HepG2 (cell line): Measurements from ENCODE around the gene SUSD4. TPM values are rescaled to one million over a fixed set of nuclear protein-coding genes. Genes with fewer than 3 reads are reported as not detected.

Experiments
- ATAC-seq: fragments of 200-7000 bp; cut with Tn5 transposase; 3 replicates; pipeline ENCODE4 v1.9.1; 2020; ENCODE audit warnings: mild to moderate bottlenecking, moderate library complexity
- BruUV-seq: library from RNA; stranded (reverse); fragments of 400-500 nt; replicated peaks from 2 replicates; lab custom pipeline; 2021; lab: Mats Ljungman, UMichigan
- CTCF ChIA-PET: fragments of 300-600 bp; formaldehyde crosslinking; extraction: SDS; loops from one replicate; lab custom pipeline; 2021; ENCODE audit warnings: low total read pairs, inconsistent platforms, low intra/inter-chr PET ratio; lab: Yijun Ruan, JAX
- POLR2A ChIA-PET: fragments of 350-600 bp; sonication (Branson Sonifier 250); formaldehyde crosslinking; loops from one replicate; lab custom pipeline; 2020; ENCODE audit warnings: antibody characterized with exemption, inconsistent platforms; lab: Yijun Ruan, JAX
- DNase-seq: peaks from one replicate; pipeline ENCODE4 v3.0.0-alpha.2; 2015; ENCODE audit warnings: low spot score
- FAIRE-seq: peaks from 3 replicates; lab custom pipeline; 2011; peaks lifted over from hg19 to GRCh38; lab: Jason Lieb, UNC
- H2AFZ ChIP-seq: one replicate; pipeline ENCODE4 v1.6.1; 2011; ENCODE audit warnings: low read length, inconsistent platforms
- H3K27ac ChIP-seq: fragments of 300-600 bp; 3 replicates; pipeline ENCODE4 v1.8.0; 2011; ENCODE audit warnings: mixed run types, mild to moderate bottlenecking, mixed read lengths, low read length, inconsistent platforms; ENCODE audit not compliant: insufficient read depth; ENCODE audit errors: extremely low read length
- H3K27me3 ChIP-seq, 2 experiments: fragments of 200-600 bp in 1 of 2; 2 replicates in 1 of 2; 3 replicates in 1 of 2; pipeline versions ENCODE4 v1.6.0 to v1.8.0; 2011; ENCODE audit warnings: low read length in 2 of 2, mild to moderate bottlenecking in 2 of 2, moderate library complexity in 2 of 2, inconsistent platforms in 1 of 2; ENCODE audit not compliant: insufficient read depth in 2 of 2, control insufficient read depth in 1 of 2
- H3K36me3 ChIP-seq, 2 experiments: fragments of 200-600 bp in 1 of 2; replicated peaks in 1 of 2; 2 replicates in 1 of 2; 3 replicates in 1 of 2; pipeline versions ENCODE4 v1.5.1 to v1.8.0; 2011; ENCODE audit warnings: low read length in 2 of 2, inconsistent platforms in 1 of 2; ENCODE audit not compliant: insufficient read depth in 2 of 2, control insufficient read depth in 1 of 2
- H3K4me1 ChIP-seq: 2 replicates; pipeline ENCODE4 v1.5.1; 2012; ENCODE audit warnings: low read length, inconsistent platforms; ENCODE audit not compliant: insufficient read depth
- H3K4me2 ChIP-seq: 2 replicates; pipeline ENCODE4 v1.6.0; 2011; ENCODE audit warnings: low read depth, low read length, inconsistent platforms
- H3K4me3 ChIP-seq, 3 experiments: fragments of 200-600 bp in 1 of 3; sonication (generic), shearing (Covaris generic) in 1 of 3; replicated peaks in 1 of 3; 2 replicates each; pipeline ENCODE4 v1.5.1; 2011 to 2016; ENCODE audit warnings: low read length in 3 of 3, inconsistent platforms in 2 of 3, low read depth in 2 of 3, mild to moderate bottlenecking in 2 of 3, control low read depth in 1 of 3, mixed read lengths in 1 of 3; ENCODE audit not compliant: insufficient read depth in 1 of 3
- H3K79me2 ChIP-seq: one replicate; pipeline ENCODE4 v1.6.1; 2011; ENCODE audit warnings: low read length, inconsistent platforms; ENCODE audit not compliant: insufficient read depth
- H3K9ac ChIP-seq: 2 replicates; pipeline ENCODE4 v1.6.0; 2011; ENCODE audit warnings: mild to moderate bottlenecking, low read depth, low read length, inconsistent platforms; ENCODE audit not compliant: insufficient read depth
- H3K9me3 ChIP-seq: 2 replicates; pipeline ENCODE4 v1.5.1; 2012; ENCODE audit warnings: mild to moderate bottlenecking, low read length
- H4K20me1 ChIP-seq: 2 replicates; pipeline ENCODE4 v1.6.0; 2011; ENCODE audit warnings: inconsistent platforms, mild to moderate bottlenecking, low read length, moderate library complexity; ENCODE audit not compliant: insufficient read depth
- CBX5 ChIP-seq: sonication (generic); formaldehyde crosslinking; IDR thresholded peaks from 2 replicates; pipeline ENCODE4 v1.4.0; 2020; ENCODE audit warnings: missing genetic modification reagents, borderline replicate concordance
- FOXA1 ChIP-seq, 2 experiments: fragments of 450-650 bp in 1 of 2; sonication (generic) in 1 of 2; formaldehyde crosslinking in 1 of 2; IDR thresholded peaks; 2 replicates each; pipeline versions ENCODE4 v1.4.0 to v1.6.1; 2016 to 2020; ENCODE audit warnings: missing genetic modification reagents in 1 of 2
- NFIC ChIP-seq: IDR thresholded peaks from 2 replicates; pipeline ENCODE4 v1.6.1; 2012; ENCODE audit warnings: mild to moderate bottlenecking, low read length, inconsistent platforms
- THYN1 ChIP-seq: sonication (generic); formaldehyde crosslinking; IDR thresholded peaks from 2 replicates; pipeline ENCODE4 v1.8.1; 2023; ENCODE audit warnings: low read depth, mild to moderate bottlenecking, moderate library complexity, missing genetic modification reagents, borderline replicate concordance
- ZBTB7A ChIP-seq: sonication (generic); formaldehyde crosslinking; IDR thresholded peaks from 2 replicates; pipeline ENCODE4 v1.8.0; 2022; ENCODE audit warnings: mild to moderate bottlenecking, missing genetic modification reagents
- ZKSCAN8 ChIP-seq: IDR thresholded peaks from 2 replicates; pipeline ENCODE4 v1.6.1; 2016; ENCODE audit warnings: borderline replicate concordance, missing genetic modification reagents, missing compliant biosample characterization
- ZMAT3 ChIP-seq: sonication (generic); formaldehyde crosslinking; conservative IDR thresholded peaks from 2 replicates; pipeline ENCODE4 v1.7.0; 2021; ENCODE audit warnings: missing genetic modification reagents
- ZNF44 ChIP-seq: sonication (generic); formaldehyde crosslinking; IDR thresholded peaks from 2 replicates; pipeline ENCODE4 v1.5.1; 2020; ENCODE audit warnings: mild to moderate bottlenecking, missing genetic modification reagents
- ZNF605 ChIP-seq: sonication (generic); formaldehyde crosslinking; IDR thresholded peaks from 2 replicates; pipeline ENCODE4 v1.8.0; 2022; ENCODE audit warnings: mild to moderate bottlenecking, missing genetic modification reagents
- ZNF713 ChIP-seq: sonication (generic); formaldehyde crosslinking; IDR thresholded peaks from 2 replicates; pipeline ENCODE4 v1.4.0; 2020; ENCODE audit warnings: mild to moderate bottlenecking, missing genetic modification reagents
- WGBS: methylation state at CpG from one replicate; pipeline ENCODE4 v1.1.6; 2017; ENCODE audit warnings: low lambda C conversion rate; 5-methylcytosine and 5-hydroxymethylcytosine counted together
- in situ Hi-C: cut with HindIII; loops from 2 replicates; pipeline ENCODE4 v1.10.0; 2017; ENCODE audit warnings: low pct_unique_long_range_greater_than_20kb; ENCODE audit not compliant: extremely low pct_ligation_motif_present
- intact Hi-C: fragments of 100-400 bp; cut with micrococcal nuclease; formaldehyde crosslinking; loops from one replicate; pipeline ENCODE4 v1.10.0; 2022; ENCODE audit not compliant: unreplicated experiment
- polyA plus RNA-seq, 8 experiments: library from polyadenylated mRNA; depleted of rRNA in 3 of 8; stranded (reverse) in 7 of 8; unstranded in 1 of 8; fragments of >200 nt; fragmentation: Illumina TruSeq in 4 of 8; extraction: Trizol in 4 of 8; gene quantifications; 2 replicates each; pipeline versions ENCODE4 v1.2.1 to v1.2.3, GENCODE V29; 2011 to 2016; ENCODE audit warnings: low read depth in 4 of 8, missing spikeins in 1 of 8, mixed read lengths in 1 of 8; ENCODE audit not compliant: insufficient read depth in 1 of 8
- total RNA-seq, 5 experiments: library from RNA; depleted of rRNA; stranded (reverse); fragments of >200 nt; fragmentation: Illumina TruSeq; extraction: Trizol; gene quantifications; 2 replicates each; pipeline ENCODE4 v1.2.3, GENCODE V29; 2016; ENCODE audit warnings: low read depth in 1 of 5
- TF ChIP-seq, protein P1 (sequence below): IDR thresholded peaks from 2 replicates; pipeline ENCODE4 v1.6.1; 2012; ENCODE audit warnings: inconsistent platforms
- TF ChIP-seq, protein P2 (sequence below): sonication (generic); formaldehyde crosslinking; IDR thresholded peaks from 2 replicates; pipeline ENCODE4 v1.5.1; 2020; ENCODE audit warnings: missing genetic modification reagents, mild to moderate bottlenecking, borderline replicate concordance
- TF ChIP-seq, protein P3 (sequence below): sonication (generic); formaldehyde crosslinking; IDR thresholded peaks from 2 replicates; pipeline ENCODE4 v1.8.0; 2022; ENCODE audit warnings: low read depth, missing genetic modification reagents
- TF ChIP-seq, protein P4 (sequence below): sonication (generic); formaldehyde crosslinking; IDR thresholded peaks from 2 replicates; pipeline ENCODE4 v1.8.1; 2023; ENCODE audit warnings: mild to moderate bottlenecking, missing genetic modification reagents

Gene SUSD4
- total and polyA plus RNA-seq, 2 of the 13 experiments (the other 11 are each of a cell fraction or from before 2014, with no cell fraction given): not detected

DNA sequence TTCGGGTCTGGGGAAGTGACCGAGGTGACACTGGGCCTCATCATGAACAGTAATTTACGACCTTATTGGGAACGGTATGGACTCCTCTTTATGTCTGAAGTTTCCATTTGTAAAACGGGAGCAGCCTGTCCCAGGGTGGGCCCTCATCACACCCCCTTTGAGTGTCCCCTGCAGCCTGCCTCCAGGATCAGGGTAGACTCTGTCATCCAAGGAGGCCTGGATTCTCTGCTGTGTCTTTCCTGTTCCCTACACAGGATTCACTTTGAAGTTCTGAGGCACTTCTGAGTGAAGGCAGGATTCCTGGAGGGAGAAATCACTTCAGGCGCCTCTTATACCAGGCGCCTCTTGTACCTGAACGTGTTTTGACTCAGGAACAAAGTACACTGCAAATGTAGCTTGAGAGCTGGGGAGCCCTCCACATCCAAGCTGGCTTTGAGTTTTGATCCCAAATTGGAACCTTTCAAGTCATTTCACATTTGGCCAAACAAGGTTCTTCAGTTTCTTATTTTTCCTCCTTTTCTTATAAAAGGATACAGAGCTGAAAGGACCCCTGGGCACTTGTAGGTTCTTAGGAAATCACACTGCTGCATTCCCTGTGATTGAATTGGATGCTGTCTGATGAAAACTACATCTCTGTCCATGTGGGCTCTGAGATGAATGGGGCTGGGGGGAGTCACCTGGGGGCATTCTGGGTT is 106.0 kb downstream of the SUSD4 start (continued):
- TF ChIP-seq ZBTB7A (CRISPR knock-in tag) (no peak), CBX5 (CRISPR knock-in tag) (no peak), THYN1 (CRISPR knock-in tag) (no peak), ZMAT3 (no peak)
- TF ChIP-seq, protein P1, sequence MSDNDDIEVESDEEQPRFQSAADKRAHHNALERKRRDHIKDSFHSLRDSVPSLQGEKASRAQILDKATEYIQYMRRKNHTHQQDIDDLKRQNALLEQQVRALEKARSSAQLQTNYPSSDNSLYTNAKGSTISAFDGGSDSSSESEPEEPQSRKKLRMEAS: no peak
- TF ChIP-seq, all 625 proteins: peak for 0

DNA sequence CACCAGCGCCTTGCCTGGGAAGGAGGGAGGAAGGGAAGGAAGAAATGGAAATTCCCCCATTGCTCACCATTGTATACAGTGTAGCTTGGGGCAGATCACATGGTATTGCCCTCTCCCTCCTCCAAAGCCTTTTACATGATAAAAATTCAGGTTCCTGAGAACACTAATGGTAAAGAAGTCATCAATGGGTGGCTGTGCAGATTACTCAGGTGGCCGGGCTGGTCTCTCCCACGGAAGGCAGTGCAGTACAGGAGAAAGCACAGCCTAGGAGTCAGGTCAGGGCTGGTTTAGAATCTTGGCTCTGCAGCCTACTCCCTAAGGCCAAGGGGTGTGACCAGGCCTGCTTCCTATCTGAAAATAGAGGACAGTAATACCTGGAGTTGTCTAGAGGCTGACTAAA is 107.9 kb downstream of the SUSD4 start:
- ATAC-seq (no peak), FAIRE-seq (no peak), DNase-seq (no peak)
- H3K79me2 ChIP-seq: no peaks in the 10 kb centered on the region
- no peak overlapping the region for H3K4me3 ChIP-seq
- H3K9me3 ChIP-seq: no peaks in the 10 kb centered on the region
- ChIA-PET POLR2A (no interaction called here), CTCF (no interaction called here)
- no peaks in the 10 kb centered on the region for H3K4me1 ChIP-seq
- no peak overlapping the region for H2AFZ ChIP-seq
- WGBS: 6% methylated on average over 3 of the region's 3 CpGs
- no peaks in the 10 kb centered on the region for H4K20me1 ChIP-seq
- in situ Hi-C loops (no loop called here), intact Hi-C loops (loop anchor here (10.0 kb wide), 1 partner anchor 111 kb away; the partner anchor contains the start of gene TLR5)
- BruUV-seq: no TSS peak
- H3K27me3 ChIP-seq: peaks cover 0 to 26% of the 10 kb centered on the region in 2 experiments; a peak in 3 of 5 replicates
- no peak overlapping the region for H3K9ac ChIP-seq
- H3K4me2 ChIP-seq: no peak overlapping the region
- no peaks in the 10 kb centered on the region for H3K36me3 ChIP-seq
- H3K27ac ChIP-seq: no peak overlapping the region
- no peak for TF ChIP-seq ZNF713 (CRISPR knock-in tag)
- TF ChIP-seq ZNF605 (CRISPR knock-in tag): no peak
- TF ChIP-seq ZNF44 (CRISPR knock-in tag): no peak
- no peak for TF ChIP-seq NFIC
- TF ChIP-seq, protein P2, sequence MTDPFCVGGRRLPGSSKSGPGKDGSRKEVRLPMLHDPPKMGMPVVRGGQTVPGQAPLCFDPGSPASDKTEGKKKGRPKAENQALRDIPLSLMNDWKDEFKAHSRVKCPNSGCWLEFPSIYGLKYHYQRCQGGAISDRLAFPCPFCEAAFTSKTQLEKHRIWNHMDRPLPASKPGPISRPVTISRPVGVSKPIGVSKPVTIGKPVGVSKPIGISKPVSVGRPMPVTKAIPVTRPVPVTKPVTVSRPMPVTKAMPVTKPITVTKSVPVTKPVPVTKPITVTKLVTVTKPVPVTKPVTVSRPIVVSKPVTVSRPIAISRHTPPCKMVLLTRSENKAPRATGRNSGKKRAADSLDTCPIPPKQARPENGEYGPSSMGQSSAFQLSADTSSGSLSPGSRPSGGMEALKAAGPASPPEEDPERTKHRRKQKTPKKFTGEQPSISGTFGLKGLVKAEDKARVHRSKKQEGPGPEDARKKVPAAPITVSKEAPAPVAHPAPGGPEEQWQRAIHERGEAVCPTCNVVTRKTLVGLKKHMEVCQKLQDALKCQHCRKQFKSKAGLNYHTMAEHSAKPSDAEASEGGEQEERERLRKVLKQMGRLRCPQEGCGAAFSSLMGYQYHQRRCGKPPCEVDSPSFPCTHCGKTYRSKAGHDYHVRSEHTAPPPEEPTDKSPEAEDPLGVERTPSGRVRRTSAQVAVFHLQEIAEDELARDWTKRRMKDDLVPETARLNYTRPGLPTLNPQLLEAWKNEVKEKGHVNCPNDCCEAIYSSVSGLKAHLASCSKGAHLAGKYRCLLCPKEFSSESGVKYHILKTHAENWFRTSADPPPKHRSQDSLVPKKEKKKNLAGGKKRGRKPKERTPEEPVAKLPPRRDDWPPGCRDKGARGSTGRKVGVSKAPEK: no peak
- TF ChIP-seq, protein P3, sequence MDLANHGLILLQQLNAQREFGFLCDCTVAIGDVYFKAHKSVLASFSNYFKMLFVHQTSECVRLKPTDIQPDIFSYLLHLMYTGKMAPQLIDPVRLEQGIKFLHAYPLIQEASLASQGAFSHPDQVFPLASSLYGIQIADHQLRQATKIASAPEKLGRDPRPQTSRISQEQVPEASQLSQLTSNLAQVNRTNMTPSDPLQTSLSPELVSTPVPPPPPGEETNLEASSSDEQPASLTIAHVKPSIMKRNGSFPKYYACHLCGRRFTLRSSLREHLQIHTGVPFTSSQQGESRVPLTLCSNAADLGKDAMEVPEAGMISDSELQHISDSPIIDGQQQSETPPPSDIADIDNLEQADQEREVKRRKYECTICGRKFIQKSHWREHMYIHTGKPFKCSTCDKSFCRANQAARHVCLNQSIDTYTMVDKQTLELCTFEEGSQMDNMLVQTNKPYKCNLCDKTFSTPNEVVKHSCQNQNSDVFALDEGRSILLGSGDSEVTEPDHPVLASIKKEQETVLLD (CRISPR knock-in tag): no peak
- TF ChIP-seq FOXA1 (IDR thresholded peaks at IDR 0.05): no peak
- no peak for TF ChIP-seq FOXA1 (CRISPR knock-in tag; IDR thresholded peaks at IDR 0.05)
- no peak for TF ChIP-seq ZKSCAN8 (CRISPR knock-in tag)
- TF ChIP-seq, protein P4, sequence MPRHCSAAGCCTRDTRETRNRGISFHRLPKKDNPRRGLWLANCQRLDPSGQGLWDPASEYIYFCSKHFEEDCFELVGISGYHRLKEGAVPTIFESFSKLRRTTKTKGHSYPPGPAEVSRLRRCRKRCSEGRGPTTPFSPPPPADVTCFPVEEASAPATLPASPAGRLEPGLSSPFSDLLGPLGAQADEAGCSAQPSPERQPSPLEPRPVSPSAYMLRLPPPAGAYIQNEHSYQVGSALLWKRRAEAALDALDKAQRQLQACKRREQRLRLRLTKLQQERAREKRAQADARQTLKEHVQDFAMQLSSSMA (CRISPR knock-in tag): no peak
